Panc1 (cell line): ENCODE measurements around the gene TNPO3. TPM values are rescaled to one million over a fixed set of nuclear protein-coding genes. Genes with fewer than 3 reads are reported as not detected.
A peak's percentile ranks its signal among the peaks of the same experiment; 100 is the strongest.

Experiments used
- ATAC-seq: fragments of 200-7000 bp; cut with Tn5 transposase; 2 replicates; pipeline ENCODE4 v1.9.1; 2020; ENCODE audit warnings: mild to moderate bottlenecking, moderate library complexity
- BruUV-seq: library from RNA; stranded (reverse); fragments of 400-500 nt; replicated peaks from 2 replicates; lab custom pipeline; 2021; lab: Mats Ljungman, UMichigan
- CTCF ChIA-PET: fragments of 300-600 bp; sonication (Branson Sonifier 250); formaldehyde crosslinking; loops from one replicate; lab custom pipeline; 2022; ENCODE audit warnings: antibody characterized with exemption; lab: Charles Lee
- POLR2A ChIA-PET: fragments of 300-600 bp; sonication (Branson Sonifier 250); formaldehyde crosslinking; loops from one replicate; lab custom pipeline; 2022; ENCODE audit warnings: antibody characterized with exemption; lab: Charles Lee
- DNase-seq: peaks from one replicate; pipeline ENCODE4 v3.0.0-alpha.2; 2010; ENCODE audit warnings: low read depth, low spot score
- H3K27ac ChIP-seq: 2 replicates; pipeline ENCODE4 v1.5.1; 2011; ENCODE audit warnings: mild to moderate bottlenecking, low read length, inconsistent platforms
- H3K27me3 ChIP-seq: fragments of 200-500 bp; sonication (Bioruptor generic); 2 replicates; pipeline ENCODE4 v1.6.0; 2014; ENCODE audit warnings: low read length, inconsistent platforms; ENCODE audit not compliant: control insufficient read depth, insufficient read depth
- H3K36me3 ChIP-seq: fragments of 200-500 bp; sonication (Bioruptor generic); 2 replicates; pipeline ENCODE4 v1.5.1; 2014; ENCODE audit warnings: inconsistent platforms, mild to moderate bottlenecking, low read length, moderate library complexity; ENCODE audit not compliant: control insufficient read depth, insufficient read depth
- H3K4me1 ChIP-seq: 2 replicates; pipeline ENCODE4 v1.5.1; 2011; ENCODE audit warnings: inconsistent platforms, mild to moderate bottlenecking, low read length, moderate library complexity; ENCODE audit not compliant: control insufficient read depth, insufficient read depth
- H3K4me3 ChIP-seq, 2 experiments: 2 replicates each; pipeline ENCODE4 v1.5.1; 2011 to 2012; ENCODE audit warnings: low read depth in 2 of 2, low read length in 2 of 2, mild to moderate bottlenecking in 2 of 2, inconsistent platforms in 1 of 2, moderate library complexity in 1 of 2
- H3K9me3 ChIP-seq: fragments of 200-500 bp; sonication (Bioruptor generic); 2 replicates; pipeline ENCODE4 v1.5.1; 2014; ENCODE audit warnings: low read depth, mild to moderate bottlenecking, inconsistent platforms, low read length, moderate library complexity; ENCODE audit not compliant: control insufficient read depth, insufficient read depth
- CTCF ChIP-seq: fragments of 450-650 bp; IDR thresholded peaks from 2 replicates; pipeline ENCODE4 v1.5.1; 2017; ENCODE audit warnings: mild to moderate bottlenecking
- POLR2AphosphoS5 ChIP-seq: IDR thresholded peaks from 2 replicates; pipeline ENCODE4 v1.6.1; 2012; ENCODE audit warnings: mild to moderate bottlenecking, low read depth, low read length, moderate library complexity
- REST ChIP-seq, 2 experiments: IDR thresholded peaks; 2 replicates each; pipeline ENCODE4 v1.6.1; 2011 to 2012; ENCODE audit warnings: low read depth in 2 of 2, control low read depth in 1 of 2, low read length in 1 of 2, mild to moderate bottlenecking in 1 of 2, moderate library complexity in 1 of 2; ENCODE audit not compliant: insufficient read depth in 1 of 2
- SIN3A ChIP-seq: IDR thresholded peaks from 2 replicates; pipeline ENCODE4 v1.6.1; 2012; ENCODE audit warnings: low read depth, mild to moderate bottlenecking, low read length, moderate library complexity, borderline replicate concordance; ENCODE audit not compliant: insufficient read depth
- TCF7L2 ChIP-seq: IDR thresholded peaks from 2 replicates; pipeline ENCODE4 v1.6.1; 2011; ENCODE audit warnings: mild to moderate bottlenecking, low read depth, low read length, inconsistent platforms
- in situ Hi-C: cut with HindIII; loops from 2 replicates; pipeline ENCODE4 v1.10.0; 2016; ENCODE audit warnings: low sequenced_read_pairs, low pct_unique_long_range_greater_than_20kb
- intact Hi-C: fragments of 100-400 bp; cut with micrococcal nuclease; formaldehyde crosslinking; loops from one replicate; pipeline ENCODE4 v1.10.0; 2022; ENCODE audit not compliant: unreplicated experiment
- total RNA-seq: library from RNA; stranded (reverse); gene quantifications from one replicate; pipeline ENCODE4 v1.2.1, GENCODE V29; 2021; ENCODE audit not compliant: unreplicated experiment

TNPO3 gene
- total RNA-seq, 1 experiment from 2014 or later, result 71.8 TPM

- ChIA-PET POLR2A (no interaction called here), CTCF (interaction anchor here (0.6 to 1.4 kb wide), 13 partner anchors 10 to 234 kb away, joined by 3 to 5 read pairs (median 3); no protein-coding TSS in a partner anchor)
- Histone ChIP-seq H3K36me3 (no peaks in the 10 kb centered on the region), H3K4me1 (no peaks in the 10 kb centered on the region), H3K9me3 (no peaks in the 10 kb centered on the region), H3K27ac (no peak overlapping the region), H3K27me3 (peaks cover 3% of the 10 kb centered on the region; the same call in 1 of the 2 replicates), H3K4me3 (no peak overlapping the region)
- ATAC-seq, result peak; percentile 93
- BruUV-seq, result no TSS peak
- in situ Hi-C loops (no loop called here), intact Hi-C loops (loop anchor here (2.0 to 10.0 kb wide), 2 partner anchors 157 to 187 kb away; partner anchors contain the start of gene IRF5)
- DNase-seq, result peak; percentile 80
- TF ChIP-seq POLR2AphosphoS5, result no peak
- TF ChIP-seq CTCF, result peak; percentile 99
- no peak for TF ChIP-seq TCF7L2
These were observed 36.6 kb upstream of the TNPO3 start for GRCh38 chr7:129091484-129092002.

- Histone ChIP-seq H3K36me3 (no peaks in the 10 kb centered on the region), H3K4me3 (no peak overlapping the region), H3K4me1 (no peaks in the 10 kb centered on the region), H3K9me3 (no peaks in the 10 kb centered on the region), H3K27ac (no peak overlapping the region), H3K27me3 (peaks cover 3% of the 10 kb centered on the region; the same call in 1 of the 2 replicates)
- intact Hi-C loops (loop anchor here (2.0 to 10.0 kb wide), 2 partner anchors 156 to 186 kb away; partner anchors contain the start of gene IRF5), in situ Hi-C loops (no loop called here)
- BruUV-seq, result no TSS peak
- no peak for ATAC-seq
- TF ChIP-seq REST (IDR thresholded peaks at IDR 0.05; ENCODE audit: insufficient read depth in 1 of 2, low read depth in 2 of 2, low read length in 1 of 2) (no peak), TCF7L2 (no peak), SIN3A (no peak), POLR2AphosphoS5 (no peak), CTCF (no peak)
- ChIA-PET CTCF (interaction anchor here (0.5 to 1.4 kb wide), 2 partner anchors 9 to 133 kb away, joined by 4 read pairs; no protein-coding TSS in a partner anchor), POLR2A (no interaction called here)
- no peak for DNase-seq
These were observed 35.5 kb upstream of the TNPO3 start for GRCh38 chr7:129090300-129090907.
